T follicular helper cell (primary cell): ENCODE data around the gene PMEPA1.

Experiments
- DNase-seq: peaks from one replicate; pipeline ENCODE4 v3.0.0-alpha.2; 2020; ENCODE audit warnings: low read depth

PMEPA1 gene

DNA sequence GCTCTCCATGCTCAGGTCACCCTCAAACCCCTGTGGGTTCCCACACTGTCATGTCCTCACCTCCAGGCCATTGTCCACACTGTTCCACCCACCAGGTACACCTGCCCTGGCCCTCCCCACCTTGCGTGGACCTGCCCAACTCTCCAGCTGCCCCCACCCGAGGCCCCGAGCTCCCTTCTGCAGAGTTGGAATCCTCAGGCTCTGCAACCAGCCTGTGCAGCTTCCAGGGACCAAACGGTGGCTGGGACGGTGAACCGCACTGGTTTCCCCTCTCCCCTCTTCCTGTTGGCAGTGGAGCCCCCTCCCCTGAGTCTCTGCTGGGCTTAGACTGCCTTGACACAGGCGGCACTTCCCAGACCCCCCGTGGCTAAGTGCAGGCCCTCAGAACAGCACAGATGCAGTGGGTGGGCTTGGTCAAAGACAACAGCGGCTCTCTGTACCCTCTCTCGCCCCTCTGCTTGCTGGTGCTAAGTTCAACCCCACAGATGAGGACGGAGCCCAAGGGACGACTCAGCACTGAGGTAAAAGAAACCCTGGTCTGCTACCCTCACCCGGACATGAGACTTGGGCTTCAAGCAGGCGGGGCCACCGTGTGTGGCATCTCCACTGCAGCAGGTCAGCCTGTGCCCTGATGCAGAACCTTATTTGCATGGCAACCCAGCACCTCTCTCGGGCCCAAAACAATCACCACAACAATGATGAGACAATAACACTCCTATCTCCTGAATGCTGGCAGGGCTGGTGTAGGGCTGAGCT is 100.6 kb downstream of the PMEPA1 start:
- no peak for DNase-seq

- no peak for DNase-seq
Measured at GRCh38 chr20:57608516-57608915, 101.3 kb downstream of the PMEPA1 start.

DNA sequence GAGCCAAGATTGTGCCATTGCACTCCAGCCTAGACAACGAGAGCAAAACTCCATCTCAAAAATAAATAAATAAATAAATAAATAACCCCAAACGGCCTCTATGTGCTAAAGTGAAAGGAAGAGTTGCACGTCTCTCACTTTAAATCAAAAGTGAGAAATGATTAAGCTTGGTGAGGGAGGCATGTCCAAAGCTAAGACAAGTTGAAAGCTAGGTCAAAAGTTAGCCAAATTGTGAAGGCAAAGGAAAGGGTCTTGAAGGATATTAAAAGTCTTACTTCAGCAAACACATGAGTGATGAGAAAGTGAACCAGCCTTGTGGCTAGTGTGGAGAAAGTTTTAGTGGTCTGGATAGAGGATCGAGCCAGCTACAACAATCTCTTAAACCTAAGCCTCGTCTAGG is 103.9 kb downstream of the PMEPA1 start:
- no peak for DNase-seq

GRCh38 chr20:57605045-57605444 is 104.8 kb downstream of the PMEPA1 start:
- no peak for DNase-seq

DNA sequence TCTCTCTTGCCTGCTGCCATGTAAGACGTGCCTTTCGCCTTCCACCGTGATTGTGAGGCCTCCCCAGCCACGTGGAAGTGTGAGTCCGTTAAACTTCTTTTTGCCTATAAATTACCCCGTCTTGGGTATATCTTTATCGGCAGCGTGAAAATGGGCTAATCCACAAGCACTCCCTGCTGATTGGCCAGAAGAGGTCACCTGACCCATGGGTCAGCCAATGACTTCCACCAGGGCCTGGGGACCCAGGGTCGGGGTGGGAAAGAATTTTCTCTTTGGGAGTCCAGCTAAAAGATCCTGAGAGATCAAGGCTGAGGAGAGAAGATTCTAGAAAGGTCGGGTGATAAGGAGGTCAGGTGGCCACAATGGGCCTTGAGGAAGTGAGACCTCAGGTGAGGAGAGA is 106.7 kb downstream of the PMEPA1 start:
- no peak for DNase-seq

GRCh38 chr20:57601737-57602136 is 108.1 kb downstream of the PMEPA1 start:
- no peak for DNase-seq

- DNase-seq = no peak
Measured at GRCh38 chr20:57601211-57601570, 108.6 kb downstream of the PMEPA1 start.

GRCh38 chr20:57600320-57601210 is 109.2 kb downstream of the PMEPA1 start:
- DNase-seq = no peak

DNA sequence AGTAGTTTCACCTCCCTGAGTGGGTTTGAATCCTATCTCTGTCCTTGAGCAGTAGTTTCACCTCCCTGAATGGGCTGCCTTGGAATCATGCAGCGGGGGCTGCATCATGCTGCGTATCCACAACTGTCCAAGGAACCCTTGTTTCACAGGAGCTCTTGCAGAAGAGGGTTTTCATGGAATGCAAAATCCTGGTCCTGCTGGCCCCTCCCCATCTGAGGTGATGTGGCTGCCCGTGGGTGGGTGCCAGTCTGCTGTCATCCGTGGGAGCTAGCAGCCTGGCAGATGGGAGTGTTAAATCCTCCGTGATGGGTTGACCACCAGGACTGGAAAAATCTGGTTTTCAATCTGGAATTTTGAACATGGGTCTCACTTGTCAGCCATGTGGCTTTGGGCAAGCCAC is 111.3 kb downstream of the PMEPA1 start:
- no peak for DNase-seq
